ENCODE data around the gene GUCD1. TPM values are rescaled to one million over a fixed set of nuclear protein-coding genes. Genes with fewer than 3 reads are reported as not detected.

The GUCD1 gene
- total and polyA plus RNA-seq, 2 of the 13 experiments (the other 11 are each of a cell fraction or from before 2014, with no cell fraction given): 128 to 245 TPM

DNA sequence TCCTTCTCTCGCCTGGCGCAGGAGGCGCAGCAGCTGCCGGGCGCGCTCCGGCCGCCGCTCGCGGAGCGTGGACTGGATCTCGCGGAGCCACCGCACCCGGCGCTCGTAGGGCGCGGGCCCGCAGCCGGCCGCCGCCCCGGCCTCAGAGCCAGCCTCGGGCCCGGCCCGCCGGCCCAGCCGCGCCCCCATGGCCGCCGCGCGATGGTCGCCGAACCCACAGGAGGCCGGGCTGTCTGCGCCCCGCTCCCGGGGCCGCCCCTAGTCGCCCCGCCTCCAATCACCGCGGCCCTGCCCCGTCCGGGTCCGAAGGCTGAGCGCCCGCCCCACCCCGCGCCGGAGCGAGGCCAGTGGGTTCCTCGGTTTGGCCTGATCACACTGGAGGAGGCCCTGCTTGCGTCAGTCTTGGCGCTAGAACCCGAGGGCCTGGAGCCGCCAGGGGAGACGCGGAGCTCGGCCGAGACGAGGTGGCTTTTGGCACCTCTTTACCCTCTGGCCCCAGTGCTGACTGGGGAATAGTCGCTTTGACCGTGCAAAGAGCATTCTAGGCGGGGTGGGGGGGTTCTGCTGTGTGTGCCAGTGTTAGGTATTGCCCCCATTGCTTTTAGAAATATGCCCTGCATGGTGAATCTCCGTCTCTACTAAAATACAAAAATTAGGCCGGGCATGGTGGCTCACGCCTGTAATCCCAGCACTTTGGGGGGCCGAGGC is 38.1 kb upstream of the GUCD1 start, which contains the start of gene LRRC75B (continued):
- TF ChIP-seq, protein P1, sequence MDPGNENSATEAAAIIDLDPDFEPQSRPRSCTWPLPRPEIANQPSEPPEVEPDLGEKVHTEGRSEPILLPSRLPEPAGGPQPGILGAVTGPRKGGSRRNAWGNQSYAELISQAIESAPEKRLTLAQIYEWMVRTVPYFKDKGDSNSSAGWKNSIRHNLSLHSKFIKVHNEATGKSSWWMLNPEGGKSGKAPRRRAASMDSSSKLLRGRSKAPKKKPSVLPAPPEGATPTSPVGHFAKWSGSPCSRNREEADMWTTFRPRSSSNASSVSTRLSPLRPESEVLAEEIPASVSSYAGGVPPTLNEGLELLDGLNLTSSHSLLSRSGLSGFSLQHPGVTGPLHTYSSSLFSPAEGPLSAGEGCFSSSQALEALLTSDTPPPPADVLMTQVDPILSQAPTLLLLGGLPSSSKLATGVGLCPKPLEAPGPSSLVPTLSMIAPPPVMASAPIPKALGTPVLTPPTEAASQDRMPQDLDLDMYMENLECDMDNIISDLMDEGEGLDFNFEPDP (CRISPR knock-in tag; conservative IDR thresholded peaks at IDR 0.05): no peak
- TF ChIP-seq CAMTA2 (CRISPR knock-in tag; IDR thresholded peaks at IDR 0.05; ENCODE audit: borderline replicate concordance) (no peak), HNF4G (IDR thresholded peaks at IDR 0.05; ENCODE audit: borderline replicate concordance, low read depth, low read length) (peak; percentile 62; the same call in 1 of the 2 replicates), HNF4G (CRISPR knock-in tag; IDR thresholded peaks at IDR 0.05; ENCODE audit: borderline replicate concordance, low read depth) (no peak; the same call in 1 of the 2 replicates), MAZ (IDR thresholded peaks at IDR 0.05; ENCODE audit: borderline replicate concordance, low read depth, low read length) (peak; percentile 67; the same call in 1 of the 2 replicates), MAZ (CRISPR knock-in tag; IDR thresholded peaks at IDR 0.05; ENCODE audit: low read depth) (peak; percentile 79; the same call in 1 of the 2 replicates), SMAD1 (CRISPR knock-in tag; IDR thresholded peaks at IDR 0.05; ENCODE audit: borderline replicate concordance, low read depth) (no peak), TOPORS (CRISPR knock-in tag; IDR thresholded peaks at IDR 0.05) (peak; percentile 81; the same call in 1 of the 2 replicates), ZNF724P (CRISPR knock-in tag; IDR thresholded peaks at IDR 0.05; ENCODE audit: borderline replicate concordance) (no peak; the same call in 1 of the 2 replicates), RCOR2 (CRISPR knock-in tag; IDR thresholded peaks at IDR 0.05) (no peak), RORA (CRISPR knock-in tag; IDR thresholded peaks at IDR 0.05) (no peak), ZNF34 (CRISPR knock-in tag; IDR thresholded peaks at IDR 0.05; ENCODE audit: borderline replicate concordance) (no peak), KDM2A (CRISPR knock-in tag; IDR thresholded peaks at IDR 0.05; ENCODE audit: borderline replicate concordance, low read depth) (peak; percentile 78), ZNF441 (CRISPR knock-in tag; IDR thresholded peaks at IDR 0.05; ENCODE audit: borderline replicate concordance) (peak; percentile 72; the same call in 1 of the 2 replicates), GFI1 (CRISPR knock-in tag; IDR thresholded peaks at IDR 0.05; ENCODE audit: borderline replicate concordance) (no peak), ETV5 (CRISPR knock-in tag; IDR thresholded peaks at IDR 0.05; ENCODE audit: borderline replicate concordance) (0 out of 2 replicates have a peak, but pooled peaks have one; percentile 22), THAP7 (CRISPR knock-in tag; IDR thresholded peaks at IDR 0.05) (0 out of 2 replicates have a peak, but pooled peaks have one; percentile 50), ZNF138 (CRISPR knock-in tag; IDR thresholded peaks at IDR 0.05; ENCODE audit: low read depth) (no peak)
- TF ChIP-seq, protein P2, sequence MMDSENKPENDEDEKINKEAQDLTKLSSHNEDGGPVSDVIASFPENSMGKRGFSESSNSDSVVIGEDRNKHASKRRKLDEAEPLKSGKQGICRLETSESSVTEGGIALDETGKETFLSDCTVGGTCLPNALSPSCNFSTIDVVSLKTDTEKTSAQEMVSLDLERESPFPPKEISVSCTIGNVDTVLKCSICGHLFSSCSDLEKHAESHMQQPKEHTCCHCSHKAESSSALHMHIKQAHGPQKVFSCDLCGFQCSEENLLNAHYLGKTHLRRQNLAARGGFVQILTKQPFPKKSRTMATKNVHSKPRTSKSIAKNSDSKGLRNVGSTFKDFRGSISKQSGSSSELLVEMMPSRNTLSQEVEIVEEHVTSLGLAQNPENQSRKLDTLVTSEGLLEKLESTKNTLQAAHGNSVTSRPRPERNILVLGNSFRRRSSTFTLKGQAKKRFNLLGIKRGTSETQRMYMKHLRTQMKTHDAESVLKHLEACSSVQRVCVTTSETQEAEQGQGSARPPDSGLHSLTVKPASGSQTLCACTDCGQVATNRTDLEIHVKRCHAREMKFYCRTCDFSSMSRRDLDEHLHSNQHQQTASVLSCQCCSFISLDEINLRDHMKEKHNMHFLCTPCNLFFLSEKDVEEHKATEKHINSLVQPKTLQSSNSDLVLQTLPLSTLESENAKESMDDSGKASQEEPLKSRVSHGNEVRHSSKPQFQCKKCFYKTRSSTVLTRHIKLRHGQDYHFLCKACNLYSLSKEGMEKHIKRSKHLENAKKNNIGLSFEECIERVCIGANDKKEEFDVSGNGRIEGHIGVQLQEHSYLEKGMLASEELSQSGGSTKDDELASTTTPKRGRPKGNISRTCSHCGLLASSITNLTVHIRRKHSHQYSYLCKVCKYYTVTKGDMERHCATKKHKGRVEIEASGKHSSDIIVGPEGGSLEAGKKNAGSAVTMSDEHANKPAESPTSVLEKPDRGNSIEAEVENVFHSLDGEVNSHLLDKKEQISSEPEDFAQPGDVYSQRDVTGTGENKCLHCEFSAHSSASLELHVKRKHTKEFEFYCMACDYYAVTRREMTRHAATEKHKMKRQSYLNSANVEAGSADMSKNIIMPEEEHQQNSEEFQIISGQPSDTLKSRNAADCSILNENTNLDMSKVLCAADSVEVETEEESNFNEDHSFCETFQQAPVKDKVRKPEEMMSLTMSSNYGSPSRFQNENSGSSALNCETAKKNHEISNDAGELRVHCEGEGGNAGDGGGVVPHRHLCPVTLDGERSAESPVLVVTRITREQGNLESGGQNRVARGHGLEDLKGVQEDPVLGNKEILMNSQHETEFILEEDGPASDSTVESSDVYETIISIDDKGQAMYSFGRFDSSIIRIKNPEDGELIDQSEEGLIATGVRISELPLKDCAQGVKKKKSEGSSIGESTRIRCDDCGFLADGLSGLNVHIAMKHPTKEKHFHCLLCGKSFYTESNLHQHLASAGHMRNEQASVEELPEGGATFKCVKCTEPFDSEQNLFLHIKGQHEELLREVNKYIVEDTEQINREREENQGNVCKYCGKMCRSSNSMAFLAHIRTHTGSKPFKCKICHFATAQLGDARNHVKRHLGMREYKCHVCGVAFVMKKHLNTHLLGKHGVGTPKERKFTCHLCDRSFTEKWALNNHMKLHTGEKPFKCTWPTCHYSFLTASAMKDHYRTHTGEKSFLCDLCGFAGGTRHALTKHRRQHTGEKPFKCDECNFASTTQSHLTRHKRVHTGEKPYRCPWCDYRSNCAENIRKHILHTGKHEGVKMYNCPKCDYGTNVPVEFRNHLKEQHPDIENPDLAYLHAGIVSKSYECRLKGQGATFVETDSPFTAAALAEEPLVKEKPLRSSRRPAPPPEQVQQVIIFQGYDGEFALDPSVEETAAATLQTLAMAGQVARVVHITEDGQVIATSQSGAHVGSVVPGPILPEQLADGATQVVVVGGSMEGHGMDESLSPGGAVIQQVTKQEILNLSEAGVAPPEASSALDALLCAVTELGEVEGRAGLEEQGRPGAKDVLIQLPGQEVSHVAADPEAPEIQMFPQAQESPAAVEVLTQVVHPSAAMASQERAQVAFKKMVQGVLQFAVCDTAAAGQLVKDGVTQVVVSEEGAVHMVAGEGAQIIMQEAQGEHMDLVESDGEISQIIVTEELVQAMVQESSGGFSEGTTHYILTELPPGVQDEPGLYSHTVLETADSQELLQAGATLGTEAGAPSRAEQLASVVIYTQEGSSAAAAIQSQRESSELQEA (CRISPR knock-in tag; IDR thresholded peaks at IDR 0.05; ENCODE audit: not compliant biosample characterization): peak; percentile 46
